PFSK-1 (cell line): ENCODE data around the gene MTG1.

Experiments used
- POLR2AphosphoS5 ChIP-seq: IDR thresholded peaks from 2 replicates; pipeline ENCODE4 v1.6.1; 2012; ENCODE audit warnings: low read depth, mild to moderate bottlenecking, control low read depth, low read length, moderate library complexity
- REST ChIP-seq, 2 experiments: IDR thresholded peaks; 2 replicates each; pipeline versions ENCODE4 v1.6.1 to v1.8.0; 2011 to 2012; ENCODE audit warnings: low read depth in 2 of 2, low read length in 2 of 2, control low read depth in 1 of 2, inconsistent platforms in 1 of 2, mild to moderate bottlenecking in 1 of 2, moderate library complexity in 1 of 2; ENCODE audit not compliant: insufficient read depth in 1 of 2
- TAF1 ChIP-seq: IDR thresholded peaks from 2 replicates; pipeline ENCODE4 v1.6.1; 2012; ENCODE audit warnings: low read length, control low read depth, borderline replicate concordance; ENCODE audit not compliant: insufficient read depth

- TF ChIP-seq REST (IDR thresholded peaks at IDR 0.05; ENCODE audit: insufficient read depth in 1 of 2, low read depth in 2 of 2, low read length in 2 of 2): no peak
- no peak for TF ChIP-seq POLR2AphosphoS5
- no peak for TF ChIP-seq TAF1
These were observed 46.0 kb upstream of the MTG1 start for GRCh38 chr10:133347710-133348517.
